Hepatocyte (in vitro differentiated cells): Measurements from ENCODE around the gene PRAMEF11. TPM values are rescaled to one million over a fixed set of nuclear protein-coding genes. Genes with fewer than 3 reads are reported as not detected.
"Not testable (repeated sequence)": the region's sequence is repeated elsewhere in the genome, so short reads cannot be mapped to it uniquely, and the experiment has no call there.

Experiments used
- DNase-seq: peaks from one replicate; pipeline ENCODE4 v3.0.0-alpha.2; 2016; ENCODE audit warnings: low spot score
- H2AFZ ChIP-seq: fragments of 200-600 bp; sonication (generic); 2 replicates; pipeline ENCODE4 v1.6.0; 2016; ENCODE audit warnings: antibody characterized with exemption, mild to moderate bottlenecking
- H3K27ac ChIP-seq: fragments of 200-600 bp; sonication (generic); 2 replicates; pipeline ENCODE4 v1.5.1; 2016; ENCODE audit warnings: mild to moderate bottlenecking
- H3K27me3 ChIP-seq: fragments of 200-600 bp; sonication (generic); 2 replicates; pipeline ENCODE4 v1.6.1; 2016
- H3K36me3 ChIP-seq: fragments of 200-600 bp; sonication (generic); replicated peaks from 2 replicates; pipeline ENCODE4 v1.5.1; 2016; ENCODE audit warnings: low read depth; ENCODE audit not compliant: insufficient read depth
- H3K4me1 ChIP-seq: fragments of 200-600 bp; sonication (generic); 2 replicates; pipeline ENCODE4 v1.5.1; 2016; ENCODE audit warnings: mild to moderate bottlenecking, moderate library complexity; ENCODE audit not compliant: insufficient read depth
- H3K4me2 ChIP-seq: fragments of 200-600 bp; sonication (generic); 2 replicates; pipeline ENCODE4 v1.6.0; 2016
- H3K4me3 ChIP-seq: fragments of 200-600 bp; sonication (generic); 2 replicates; pipeline ENCODE4 v1.5.1; 2016; ENCODE audit warnings: mild to moderate bottlenecking
- H3K79me2 ChIP-seq: fragments of 200-600 bp; sonication (generic); 2 replicates; pipeline ENCODE4 v1.6.0; 2017; ENCODE audit warnings: mild to moderate bottlenecking
- H3K9me2 ChIP-seq: fragments of 200-600 bp; sonication (generic); replicated peaks from 2 replicates; pipeline ENCODE4 v1.6.0; 2017; ENCODE audit warnings: mild to moderate bottlenecking; ENCODE audit not compliant: insufficient read depth
- H3K9me3 ChIP-seq: fragments of 200-600 bp; sonication (generic); 2 replicates; pipeline ENCODE4 v1.5.1; 2016; ENCODE audit warnings: low read depth, mild to moderate bottlenecking
- H4K20me1 ChIP-seq: fragments of 200-600 bp; sonication (generic); 2 replicates; pipeline ENCODE4 v1.6.0; 2016; ENCODE audit warnings: mild to moderate bottlenecking; ENCODE audit not compliant: insufficient read depth, poor library complexity, severe bottlenecking
- EZH2 ChIP-seq: fragments of 200-600 bp; sonication (generic); IDR thresholded peaks from 2 replicates; pipeline ENCODE4 v1.6.1; 2016; ENCODE audit warnings: antibody characterized with exemption, mild to moderate bottlenecking, borderline replicate concordance
- EZH2phosphoT487 ChIP-seq: fragments of 200-600 bp; sonication (generic); IDR thresholded peaks from one replicate; pipeline ENCODE4 v1.6.1; 2018; ENCODE audit warnings: antibody characterized with exemption, mild to moderate bottlenecking, low read depth, moderate library complexity; ENCODE audit not compliant: unreplicated experiment, severe bottlenecking
- WGBS: methylation state at CpG from one replicate; pipeline ENCODE4 v1.1.6; 2016; ENCODE audit warnings: low lambda C conversion rate; ENCODE audit errors: missing lambda C conversion rate; 5-methylcytosine and 5-hydroxymethylcytosine counted together
- polyA plus RNA-seq: library from polyadenylated mRNA; unstranded; fragments of >200 nt; fragmentation: Nextera tagmentation; extraction: Ambion mirVana; gene quantifications from 2 replicates; pipeline ENCODE4 v1.2.1, GENCODE V29; 2016
- total RNA-seq: library from RNA; depleted of rRNA; stranded (reverse); fragments of >200 nt; gene quantifications from 2 replicates; pipeline ENCODE4 v1.2.3, GENCODE V29; 2014
- TF ChIP-seq, protein P1 (sequence below): fragments of 200-600 bp; sonication (generic); IDR thresholded peaks from 2 replicates; pipeline ENCODE4 v1.5.1; 2016; ENCODE audit warnings: antibody characterized with exemption, mild to moderate bottlenecking; ENCODE audit not compliant: poor library complexity

Gene PRAMEF11
- total and polyA plus RNA-seq, 2 experiments from 2014 or later, result not detected

DNA sequence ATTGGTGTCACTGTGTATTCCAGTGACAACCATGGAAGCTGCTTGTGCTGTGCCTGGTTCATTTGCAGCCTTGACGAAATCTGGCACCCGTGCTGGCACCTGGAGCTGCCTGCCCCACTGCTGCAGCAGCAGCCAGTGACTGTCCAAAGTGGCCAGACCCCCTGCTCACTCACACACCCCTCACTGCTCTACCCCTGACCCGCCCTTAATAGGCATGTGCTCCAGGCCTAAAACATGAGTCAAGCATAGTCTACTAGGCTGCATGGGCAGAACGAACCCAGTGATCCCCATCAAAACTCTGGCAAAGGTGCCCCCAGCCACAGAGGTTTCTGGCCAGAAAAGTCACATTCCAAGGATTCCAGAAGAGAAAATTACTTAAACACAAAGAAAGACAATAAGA lies 32.3 kb downstream of the PRAMEF11 start:
- DNase-seq, result no peak
- H4K20me1 ChIP-seq, result no peaks in the 10 kb centered on the region
- H3K4me1 ChIP-seq, result no peaks in the 10 kb centered on the region
- TF ChIP-seq, protein P1, sequence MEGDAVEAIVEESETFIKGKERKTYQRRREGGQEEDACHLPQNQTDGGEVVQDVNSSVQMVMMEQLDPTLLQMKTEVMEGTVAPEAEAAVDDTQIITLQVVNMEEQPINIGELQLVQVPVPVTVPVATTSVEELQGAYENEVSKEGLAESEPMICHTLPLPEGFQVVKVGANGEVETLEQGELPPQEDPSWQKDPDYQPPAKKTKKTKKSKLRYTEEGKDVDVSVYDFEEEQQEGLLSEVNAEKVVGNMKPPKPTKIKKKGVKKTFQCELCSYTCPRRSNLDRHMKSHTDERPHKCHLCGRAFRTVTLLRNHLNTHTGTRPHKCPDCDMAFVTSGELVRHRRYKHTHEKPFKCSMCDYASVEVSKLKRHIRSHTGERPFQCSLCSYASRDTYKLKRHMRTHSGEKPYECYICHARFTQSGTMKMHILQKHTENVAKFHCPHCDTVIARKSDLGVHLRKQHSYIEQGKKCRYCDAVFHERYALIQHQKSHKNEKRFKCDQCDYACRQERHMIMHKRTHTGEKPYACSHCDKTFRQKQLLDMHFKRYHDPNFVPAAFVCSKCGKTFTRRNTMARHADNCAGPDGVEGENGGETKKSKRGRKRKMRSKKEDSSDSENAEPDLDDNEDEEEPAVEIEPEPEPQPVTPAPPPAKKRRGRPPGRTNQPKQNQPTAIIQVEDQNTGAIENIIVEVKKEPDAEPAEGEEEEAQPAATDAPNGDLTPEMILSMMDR, result no peak
- TF ChIP-seq EZH2 (no peak), EZH2phosphoT487 (no peak)
- WGBS, result 62% methylated on average over 4 of the region's 4 CpGs
- H3K9me3 ChIP-seq, result no peaks in the 10 kb centered on the region
- H2AFZ ChIP-seq, result no peak overlapping the region
- no peaks in the 10 kb centered on the region for H3K36me3 ChIP-seq
- H3K27ac ChIP-seq, result no peak overlapping the region
- H3K9me2 ChIP-seq, result no peaks in the 10 kb centered on the region
- no peak overlapping the region for H3K4me2 ChIP-seq
- no peak overlapping the region for H3K4me3 ChIP-seq
- no peaks in the 10 kb centered on the region for H3K27me3 ChIP-seq
- H3K79me2 ChIP-seq, result no peaks in the 10 kb centered on the region

DNA sequence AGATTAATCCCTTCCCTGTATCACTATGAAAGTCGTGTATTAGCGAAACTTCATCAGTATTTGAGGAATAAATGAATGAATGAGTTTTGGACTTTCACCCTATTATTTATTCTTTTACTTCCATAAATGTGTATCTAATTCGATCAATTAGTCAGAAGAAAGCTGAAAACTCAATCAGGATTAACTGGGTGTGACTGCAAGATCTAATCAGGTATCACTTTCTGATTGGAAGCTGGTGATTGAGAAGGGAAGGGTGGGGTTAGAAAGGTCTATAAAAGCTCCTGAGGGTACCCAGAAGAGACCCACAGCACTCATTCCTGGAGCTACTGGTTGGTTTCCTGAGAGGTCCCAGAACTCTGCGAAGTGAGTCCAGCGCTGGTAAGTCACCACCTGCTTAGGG lies 40.1 kb downstream of the PRAMEF11 start, which contains the start of gene PRAMEF1:
PRAMEF1 (plus strand) TSS at position 301 of the 400 bp plus-strand sequence. CDS start 1,831 bp downstream, outside the sequence.
- not testable (repeated sequence) for H3K27ac ChIP-seq, H3K79me2 ChIP-seq, H3K9me2 ChIP-seq, H3K27me3 ChIP-seq, H3K4me1 ChIP-seq, H4K20me1 ChIP-seq, H3K9me3 ChIP-seq, H2AFZ ChIP-seq, DNase-seq, H3K36me3 ChIP-seq, H3K4me3 ChIP-seq, H3K4me2 ChIP-seq
- WGBS, result 67% methylated on average over 5 of the region's 5 CpGs

DNA sequence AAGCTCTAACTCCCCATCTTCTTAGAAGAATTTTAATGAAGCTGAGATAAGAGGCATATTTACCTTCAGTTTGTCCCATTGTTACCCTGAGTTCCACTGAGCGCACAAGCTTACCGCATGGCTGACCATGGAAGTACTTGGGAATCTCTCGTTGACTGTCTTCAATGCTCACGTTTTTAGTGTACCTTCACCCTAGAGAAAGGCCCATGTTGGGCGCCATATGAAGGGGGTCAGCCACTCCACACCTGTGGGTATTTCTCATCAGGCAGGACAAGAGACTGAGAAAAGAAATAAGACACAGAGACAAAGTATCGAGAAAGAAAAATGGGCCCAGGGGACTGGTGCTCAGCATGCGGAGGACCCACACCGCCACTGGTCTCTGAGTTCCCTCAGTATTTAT lies 46.5 kb downstream of the PRAMEF11 start:
- H3K9me3 ChIP-seq, H3K4me3 ChIP-seq, H3K27me3 ChIP-seq, H3K27ac ChIP-seq, H2AFZ ChIP-seq, H3K79me2 ChIP-seq, H4K20me1 ChIP-seq, H3K36me3 ChIP-seq, H3K4me1 ChIP-seq, H3K4me2 ChIP-seq, H3K9me2 ChIP-seq, DNase-seq: not testable (repeated sequence)
- 80% methylated on average over 8 of the region's 8 CpGs for WGBS

DNA sequence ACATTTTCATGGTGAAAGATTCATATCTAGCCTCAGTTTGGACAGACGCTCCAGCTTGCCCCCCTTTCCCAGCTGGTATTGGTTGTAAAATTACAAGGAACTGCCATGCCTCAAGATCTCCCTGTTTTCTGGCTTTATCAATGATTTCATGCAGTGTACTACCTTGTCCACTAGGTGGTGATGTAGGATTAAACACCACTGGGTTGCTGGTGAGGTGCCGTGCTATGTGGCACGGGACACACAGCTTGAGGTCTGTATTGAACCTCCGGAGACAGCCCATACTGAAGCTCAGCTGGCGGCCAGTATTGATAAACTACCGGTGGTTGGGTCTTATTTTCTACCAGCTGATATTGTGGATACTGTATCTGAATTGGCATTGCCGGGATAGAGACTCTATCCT lies 47.4 kb downstream of the PRAMEF11 start:
- 49% methylated on average over 6 of the region's 7 CpGs for WGBS
- not testable (repeated sequence) for H3K9me3 ChIP-seq, DNase-seq, H3K4me1 ChIP-seq, H2AFZ ChIP-seq, H3K4me2 ChIP-seq, H3K79me2 ChIP-seq, H3K27ac ChIP-seq, H3K9me2 ChIP-seq, H3K27me3 ChIP-seq, H4K20me1 ChIP-seq, H3K4me3 ChIP-seq, H3K36me3 ChIP-seq

DNA sequence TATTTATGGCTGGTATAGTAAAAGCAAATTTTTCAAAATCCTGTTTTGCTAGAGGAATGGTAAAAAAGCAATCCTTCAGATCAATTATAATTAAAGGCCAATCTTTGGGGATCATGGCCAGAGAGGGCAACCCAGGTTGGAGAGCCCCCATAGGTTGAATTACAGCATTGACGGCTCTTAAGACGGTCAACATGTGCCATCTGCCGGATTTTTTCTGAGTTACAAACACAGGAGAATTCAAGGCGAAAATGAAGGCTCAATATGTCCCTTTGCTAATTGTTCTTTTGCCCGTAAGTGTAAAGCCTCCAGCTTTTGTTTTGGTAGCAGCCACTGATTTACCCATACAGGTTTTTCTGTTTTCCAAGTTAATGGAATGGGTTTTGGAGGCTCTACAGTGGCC lies 49.7 kb downstream of the PRAMEF11 start:
- not testable (repeated sequence) for H3K36me3 ChIP-seq, H3K4me2 ChIP-seq, H4K20me1 ChIP-seq, H3K27ac ChIP-seq, H3K9me3 ChIP-seq, H3K27me3 ChIP-seq, H3K79me2 ChIP-seq, H3K4me3 ChIP-seq, DNase-seq, H2AFZ ChIP-seq, H3K9me2 ChIP-seq, H3K4me1 ChIP-seq
- TF ChIP-seq, protein P1, result peak; percentile 26
- 18% methylated on average over 5 of the region's 5 CpGs for WGBS
